Activated CD4-positive, alpha-beta T cell treated with anti-CD3 and anti-CD28 coated beads, Interleukin-2, amount 10 ng/mL, durations not matched to agents 24 days and 14 days (primary cell): ENCODE results near the gene RFFL. TPM values are rescaled to one million over a fixed set of nuclear protein-coding genes. Genes with fewer than 3 reads are reported as not detected.

Source experiments
- DNase-seq: peaks from one replicate; pipeline ENCODE4 v3.0.0; 2022
- H3K27ac Mint-ChIP-seq: one replicate; pipeline ENCODE4 v1.8.0; 2022; ENCODE audit warnings: mild to moderate bottlenecking, mixed read lengths
- H3K27me3 Mint-ChIP-seq: one replicate; pipeline ENCODE4 v1.8.0; 2022; ENCODE audit warnings: mixed read lengths
- H3K36me3 Mint-ChIP-seq: one replicate; pipeline ENCODE4 v1.8.0; 2022; ENCODE audit warnings: low read depth, mild to moderate bottlenecking, mixed read lengths
- H3K4me1 Mint-ChIP-seq: one replicate; pipeline ENCODE4 v1.8.0; 2021; ENCODE audit warnings: mixed read lengths
- H3K4me3 Mint-ChIP-seq: one replicate; pipeline ENCODE4 v1.8.0; 2022; ENCODE audit warnings: mild to moderate bottlenecking, moderate library complexity, mixed read lengths
- H3K9me3 Mint-ChIP-seq: one replicate; pipeline ENCODE4 v1.8.0; 2021; ENCODE audit warnings: mixed read lengths
- intact Hi-C: fragments of 100-400 bp; cut with micrococcal nuclease; formaldehyde crosslinking; loops from one replicate; pipeline ENCODE4 v1.15.1; 2023
- total RNA-seq: library from RNA; stranded (reverse); gene quantifications from 2 replicates; pipeline ENCODE4 v1.2.3, GENCODE V29; 2022

RFFL gene
- total RNA-seq, 1 donor from 2014 or later: 23.5 TPM

DNA sequence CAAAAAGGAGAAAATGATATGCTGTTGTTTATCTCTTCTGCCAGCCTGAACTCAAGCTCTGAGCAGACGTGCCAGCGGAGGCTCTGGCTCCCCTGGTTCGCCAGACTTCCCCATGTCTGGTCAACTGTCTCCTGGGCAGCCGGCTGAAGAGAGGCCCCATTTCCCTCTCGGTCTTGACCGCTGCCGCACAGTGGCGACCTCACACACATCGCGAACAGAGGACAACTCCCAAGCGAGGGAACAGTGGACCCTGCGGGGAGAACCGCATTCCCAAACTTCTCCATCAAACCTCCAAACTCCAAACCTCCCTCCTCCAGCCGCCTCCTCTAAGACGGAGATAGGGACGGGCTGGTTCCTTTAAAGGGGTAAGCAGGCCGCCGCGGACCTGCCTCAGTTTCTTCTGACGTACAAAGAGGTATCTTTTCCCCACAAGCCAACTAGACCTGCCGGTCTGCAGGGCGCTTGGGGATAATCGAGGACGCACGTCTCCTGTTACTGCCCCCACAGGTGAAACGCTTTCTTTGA is 24.9 kb upstream of the RFFL start:
- intact Hi-C loops: loop anchor here (1.0 to 10.0 kb wide), 3 partner anchors 25 to 704 kb away; partner anchors contain the start of gene RFFL
- H3K4me1 Mint-ChIP-seq: peaks cover 44% of the 10 kb centered on the region
- H3K27me3 Mint-ChIP-seq: no peaks in the 10 kb centered on the region
- peak; percentile 78 for DNase-seq
- peaks cover 2% of the 10 kb centered on the region for H3K36me3 Mint-ChIP-seq
- no peaks in the 10 kb centered on the region for H3K9me3 Mint-ChIP-seq
- peak overlapping the region; percentile 95 for H3K4me3 Mint-ChIP-seq
- peak overlapping the region; percentile 96 for H3K27ac Mint-ChIP-seq

DNA sequence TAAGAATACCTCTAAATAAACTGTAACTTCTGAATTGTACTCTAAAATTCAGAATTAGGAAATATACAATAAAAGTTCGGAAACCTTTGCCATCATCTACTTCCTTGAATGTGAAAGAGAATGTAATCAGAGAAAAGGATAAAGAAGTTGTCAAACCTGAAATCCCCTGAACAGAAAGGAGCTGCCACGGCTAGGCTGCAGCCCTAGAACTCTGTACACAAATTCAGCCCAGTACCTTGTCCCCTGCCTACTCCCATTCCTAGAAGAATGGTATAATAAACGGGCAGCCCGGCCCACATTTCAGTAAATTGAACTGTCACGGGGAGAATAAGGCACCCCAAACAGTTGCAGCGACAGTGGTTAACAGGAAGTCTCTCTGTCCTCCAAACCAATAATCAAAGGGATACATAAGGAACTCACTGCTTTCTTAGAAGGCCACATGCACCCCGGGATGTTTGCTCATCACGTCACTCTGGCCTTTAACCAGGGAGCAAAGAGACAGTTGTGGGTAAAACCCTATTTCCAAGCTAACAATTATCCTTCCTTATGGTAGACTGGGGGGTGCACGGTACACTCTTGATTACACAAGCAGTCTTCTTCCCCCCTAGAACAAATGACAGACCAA is 24.3 kb upstream of the RFFL start:
- peaks cover 2% of the 10 kb centered on the region for H3K36me3 Mint-ChIP-seq
- intact Hi-C loops: loop anchor here (1.0 to 10.0 kb wide), 3 partner anchors 25 to 703 kb away; partner anchors contain the start of gene RFFL
- H3K4me3 Mint-ChIP-seq: peak overlapping the region; percentile 95
- H3K27me3 Mint-ChIP-seq: no peaks in the 10 kb centered on the region
- peak; percentile 82 for DNase-seq
- peaks cover 50% of the 10 kb centered on the region for H3K4me1 Mint-ChIP-seq
- peak overlapping the region; percentile 96 for H3K27ac Mint-ChIP-seq
- no peaks in the 10 kb centered on the region for H3K9me3 Mint-ChIP-seq

DNA sequence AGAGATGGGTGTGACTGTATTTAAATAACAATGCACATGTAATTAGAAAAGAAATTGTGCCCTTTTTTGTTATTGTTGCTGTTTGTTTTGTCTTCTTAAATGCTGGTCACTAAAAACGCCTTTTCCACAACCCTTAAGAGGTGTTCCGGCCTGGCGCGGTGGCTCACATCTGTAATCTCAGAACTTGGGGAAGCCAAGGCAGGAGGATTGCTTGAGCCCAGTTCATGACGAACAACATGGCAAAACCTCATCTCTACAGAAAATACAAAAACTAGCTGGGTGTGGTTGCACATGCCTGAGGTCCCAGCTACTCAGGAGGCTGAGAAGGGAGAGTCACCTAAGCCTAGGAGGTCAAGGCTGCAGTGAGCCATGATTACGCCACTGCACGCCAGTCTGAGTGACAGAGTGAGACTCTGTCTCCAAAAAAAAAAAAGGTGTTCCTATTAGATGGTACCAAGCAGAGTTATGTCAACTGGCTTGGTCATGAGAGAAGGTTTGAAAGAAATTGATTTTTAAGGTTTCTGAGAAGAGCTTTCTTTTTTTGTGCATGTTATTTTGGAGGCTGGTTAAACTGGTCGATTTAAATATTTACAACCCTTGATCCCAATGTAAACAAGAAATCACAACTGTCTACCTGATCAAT is 23.5 kb upstream of the RFFL start:
- DNase-seq: no peak
- H3K27ac Mint-ChIP-seq: peak overlapping the region; percentile 96
- H3K36me3 Mint-ChIP-seq: peaks cover 2% of the 10 kb centered on the region
- H3K27me3 Mint-ChIP-seq: no peaks in the 10 kb centered on the region
- intact Hi-C loops: loop anchor here (10.0 kb wide), 1 partner anchor 702 kb away; no protein-coding TSS in a partner anchor
- H3K4me3 Mint-ChIP-seq: peak overlapping the region; percentile 95
- H3K4me1 Mint-ChIP-seq: peaks cover 57% of the 10 kb centered on the region
- H3K9me3 Mint-ChIP-seq: no peaks in the 10 kb centered on the region

DNA sequence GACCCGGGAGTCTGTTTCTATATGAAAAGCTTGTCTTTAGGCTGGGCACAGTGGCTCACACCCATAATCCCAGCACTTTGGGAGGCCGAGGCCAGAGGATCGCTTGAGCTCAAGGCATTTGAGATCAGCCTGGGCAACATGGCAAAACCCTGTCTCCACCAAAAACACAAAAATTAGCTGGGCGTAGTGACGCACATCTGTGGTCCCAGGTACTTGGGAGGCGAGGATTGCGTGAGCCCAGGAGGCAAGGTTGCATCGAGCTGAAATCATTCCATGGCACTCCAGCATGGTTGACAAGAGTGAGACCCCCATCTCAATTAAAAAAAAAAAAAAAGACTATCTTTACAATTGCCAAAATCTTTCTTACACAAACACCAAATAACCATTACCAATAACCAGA is 22.7 kb upstream of the RFFL start:
- intact Hi-C loops: loop anchor here (10.0 kb wide), 1 partner anchor 701 kb away; no protein-coding TSS in a partner anchor
- Mint-ChIP-seq H3K4me3 (peak overlapping the region; percentile 4), H3K9me3 (no peaks in the 10 kb centered on the region), H3K4me1 (peaks cover 62% of the 10 kb centered on the region), H3K27me3 (no peaks in the 10 kb centered on the region), H3K36me3 (peaks cover 2% of the 10 kb centered on the region), H3K27ac (no peak overlapping the region)
- no peak for DNase-seq

DNA sequence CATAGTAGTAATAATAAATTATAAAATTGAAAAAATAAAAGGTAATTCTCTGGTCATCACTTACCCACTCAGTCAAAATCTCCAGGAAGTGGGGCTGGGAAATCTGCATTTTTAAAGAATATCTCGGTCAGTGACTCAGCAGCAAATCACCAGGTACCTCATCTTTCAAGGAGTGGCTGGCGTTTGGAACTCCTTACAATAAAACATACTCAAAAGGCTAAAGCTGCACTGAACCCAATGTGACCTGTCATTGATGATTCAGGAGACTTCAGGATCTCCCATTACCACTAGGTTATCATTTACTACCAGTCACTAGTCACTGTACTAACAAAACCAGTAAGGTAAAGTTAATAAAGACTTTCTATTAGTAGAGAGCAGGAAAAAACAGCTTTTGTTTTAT is 21.5 kb upstream of the RFFL start:
- H3K27ac Mint-ChIP-seq: no peak overlapping the region
- peaks cover 6% of the 10 kb centered on the region for H3K36me3 Mint-ChIP-seq
- H3K9me3 Mint-ChIP-seq: no peaks in the 10 kb centered on the region
- peaks cover 70% of the 10 kb centered on the region for H3K4me1 Mint-ChIP-seq
- DNase-seq: no peak
- intact Hi-C loops: loop anchor here (10.0 kb wide), 1 partner anchor 700 kb away; no protein-coding TSS in a partner anchor
- H3K4me3 Mint-ChIP-seq: no peak overlapping the region
- no peaks in the 10 kb centered on the region for H3K27me3 Mint-ChIP-seq

DNA sequence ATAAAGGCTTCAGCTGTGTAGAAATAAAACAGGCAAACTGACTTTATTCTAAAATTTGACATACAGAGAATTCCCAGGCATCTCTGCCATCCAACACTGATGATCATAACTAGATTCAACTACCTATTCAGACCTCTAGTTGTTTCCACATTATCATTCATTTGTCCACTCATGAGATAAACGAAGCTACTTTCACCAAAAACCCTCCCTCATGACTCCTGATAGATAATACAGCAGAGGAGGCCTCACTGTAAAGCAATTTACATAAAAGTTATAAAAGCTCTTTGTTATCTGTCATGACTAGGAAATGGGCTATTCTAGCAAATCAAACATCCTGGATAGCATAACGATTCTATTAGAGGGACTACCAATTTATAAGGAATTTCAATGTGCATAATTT is 19.6 kb upstream of the RFFL start:
- H3K27ac Mint-ChIP-seq: no peak overlapping the region

DNA sequence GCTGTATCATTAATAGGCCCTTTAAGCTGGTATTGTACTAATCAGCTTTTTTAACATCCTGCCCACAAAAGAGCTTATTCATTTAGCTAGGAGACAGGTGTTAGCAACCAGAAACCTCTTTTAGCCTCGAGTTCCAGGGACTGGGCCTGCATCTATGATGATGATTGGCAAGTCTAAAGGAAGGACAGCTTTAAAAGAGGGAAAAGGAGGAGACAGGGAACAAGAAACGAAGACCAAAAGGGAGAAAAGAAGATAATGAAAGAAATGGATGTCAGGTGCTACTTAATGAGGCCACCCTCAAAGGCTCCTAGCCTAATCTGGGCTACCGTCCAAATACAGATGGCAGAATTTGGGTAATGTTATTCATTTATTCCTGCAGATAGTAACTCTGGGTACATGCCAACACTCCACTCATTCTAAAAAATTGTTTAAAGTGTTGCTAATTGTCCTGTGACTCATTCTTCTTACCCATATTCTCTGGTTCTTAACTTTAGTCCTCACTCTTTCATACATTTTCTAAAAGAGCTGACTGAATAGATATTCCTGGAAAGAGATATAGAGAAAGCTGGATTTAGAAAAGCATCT is 18.7 kb upstream of the RFFL start:
- DNase-seq: no peak
- intact Hi-C loops: loop anchor here (1.0 to 10.0 kb wide), 2 partner anchors 8 to 697 kb away; no protein-coding TSS in a partner anchor
- Mint-ChIP-seq H3K4me1 (peaks cover 67% of the 10 kb centered on the region), H3K36me3 (peaks cover 18% of the 10 kb centered on the region), H3K9me3 (no peaks in the 10 kb centered on the region), H3K27ac (peak overlapping the region; percentile 94), H3K4me3 (peak overlapping the region; percentile 49), H3K27me3 (no peaks in the 10 kb centered on the region)

More for the DNA sequence above, 19.6 kb upstream of the RFFL start:
- H3K27me3 Mint-ChIP-seq: no peaks in the 10 kb centered on the region
- H3K4me3 Mint-ChIP-seq: no peak overlapping the region
- no peak for DNase-seq
- peaks cover 16% of the 10 kb centered on the region for H3K36me3 Mint-ChIP-seq
- peaks cover 68% of the 10 kb centered on the region for H3K4me1 Mint-ChIP-seq
- no peaks in the 10 kb centered on the region for H3K9me3 Mint-ChIP-seq
- intact Hi-C loops: loop anchor here (10.0 kb wide), 1 partner anchor 698 kb away; no protein-coding TSS in a partner anchor

DNA sequence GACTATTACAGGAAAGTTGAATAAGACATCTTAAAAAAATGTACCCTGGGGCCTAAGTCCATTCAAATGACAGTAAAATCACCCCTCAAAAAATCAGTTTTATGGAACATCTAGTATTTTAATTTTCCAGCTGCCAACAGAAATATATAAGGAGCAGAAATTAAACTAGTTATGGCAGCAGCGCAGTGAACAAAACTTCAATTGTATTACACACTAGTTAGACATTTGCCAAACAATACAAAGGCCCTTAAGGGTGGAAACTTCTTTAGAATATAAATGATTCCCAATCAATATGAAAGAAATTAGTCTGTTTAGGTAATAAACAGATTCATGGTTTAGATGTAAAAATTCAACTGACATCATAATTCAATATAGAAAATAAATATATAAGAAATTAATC is 18.1 kb upstream of the RFFL start:
- no peak overlapping the region for H3K4me3 Mint-ChIP-seq
- intact Hi-C loops: loop anchor here (1.0 to 10.0 kb wide), 2 partner anchors 7 to 697 kb away; no protein-coding TSS in a partner anchor

DNA sequence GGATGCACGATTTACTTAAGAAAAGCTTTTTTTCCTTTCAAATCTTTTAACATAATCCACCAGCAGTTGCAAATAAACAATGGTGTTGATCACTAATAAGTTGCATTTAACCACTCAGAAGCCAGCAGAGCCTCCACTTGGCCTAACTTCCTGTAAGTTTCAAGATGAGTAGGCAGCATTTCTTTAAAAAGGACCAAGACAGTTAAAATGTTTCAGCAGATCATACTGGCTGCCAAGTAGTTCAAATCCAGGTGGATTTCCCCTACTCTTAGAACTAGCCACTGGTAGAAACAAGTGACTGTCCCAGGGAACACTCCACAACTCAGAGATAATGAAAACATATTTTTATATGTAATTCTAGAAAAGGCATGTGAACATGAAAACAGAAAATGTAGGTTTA is 17.0 kb upstream of the RFFL start:
- intact Hi-C loops: loop anchor here (1.0 to 10.0 kb wide), 2 partner anchors 17 to 696 kb away; partner anchors contain the start of gene RFFL

More for the DNA sequence above, 18.1 kb upstream of the RFFL start:
- Mint-ChIP-seq H3K36me3 (peaks cover 18% of the 10 kb centered on the region), H3K4me1 (peaks cover 64% of the 10 kb centered on the region), H3K27ac (peak overlapping the region; percentile 66), H3K27me3 (no peaks in the 10 kb centered on the region), H3K9me3 (no peaks in the 10 kb centered on the region)
- no peak for DNase-seq

DNA sequence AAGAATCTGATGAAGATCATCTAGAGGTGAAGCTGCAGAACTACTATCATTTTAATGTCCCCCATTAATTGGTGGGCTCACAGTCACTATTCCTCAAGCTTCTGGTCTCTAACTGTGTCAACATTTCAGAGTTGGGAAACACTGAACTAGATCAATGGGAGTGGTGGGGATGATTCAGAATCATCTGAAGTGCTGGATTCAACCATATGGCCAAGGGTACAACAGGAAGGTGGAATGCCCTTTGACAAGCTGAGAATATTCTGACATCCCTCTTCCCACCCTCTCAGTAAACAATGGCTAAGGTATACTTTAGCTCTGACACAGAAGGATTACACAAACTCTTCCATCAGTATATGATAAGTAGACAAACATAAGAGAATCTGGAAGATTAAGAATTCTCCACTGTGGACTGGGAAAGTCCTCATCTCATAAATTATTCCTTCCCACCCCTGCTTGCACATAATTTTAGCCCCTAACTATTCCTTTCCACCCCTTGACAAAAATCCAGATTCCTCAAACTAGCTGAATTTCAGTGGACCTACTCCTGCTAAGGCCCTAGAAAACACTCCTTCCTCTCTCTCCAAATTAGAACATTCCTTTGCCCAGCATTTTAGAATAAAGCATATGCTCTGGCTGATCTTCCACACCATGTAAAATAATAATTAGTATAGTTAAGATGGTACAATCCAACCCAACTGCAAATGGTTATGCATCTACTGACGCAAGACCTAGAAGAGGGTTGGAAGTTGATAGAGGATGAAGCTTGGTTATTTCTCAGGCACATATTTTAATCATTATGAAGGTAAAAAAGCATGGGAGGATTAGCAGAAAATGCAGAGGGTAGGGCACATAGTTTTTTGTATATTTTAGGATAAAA is 16.3 kb upstream of the RFFL start:
- Mint-ChIP-seq H3K27ac (peak overlapping the region; percentile 40), H3K9me3 (no peaks in the 10 kb centered on the region), H3K36me3 (peaks cover 16% of the 10 kb centered on the region), H3K4me1 (peaks cover 59% of the 10 kb centered on the region), H3K27me3 (no peaks in the 10 kb centered on the region), H3K4me3 (peak overlapping the region; percentile 36)
- no peak for DNase-seq
- intact Hi-C loops: loop anchor here (1.0 to 10.0 kb wide), 2 partner anchors 16 to 695 kb away; partner anchors contain the start of gene RFFL

More for the DNA sequence above, 17.0 kb upstream of the RFFL start:
- peaks cover 18% of the 10 kb centered on the region for H3K36me3 Mint-ChIP-seq
- no peaks in the 10 kb centered on the region for H3K9me3 Mint-ChIP-seq
- peaks cover 59% of the 10 kb centered on the region for H3K4me1 Mint-ChIP-seq
- peak; percentile 73 for DNase-seq
- no peaks in the 10 kb centered on the region for H3K27me3 Mint-ChIP-seq
- peak overlapping the region; percentile 36 for H3K4me3 Mint-ChIP-seq
- H3K27ac Mint-ChIP-seq: peak overlapping the region; percentile 80

DNA sequence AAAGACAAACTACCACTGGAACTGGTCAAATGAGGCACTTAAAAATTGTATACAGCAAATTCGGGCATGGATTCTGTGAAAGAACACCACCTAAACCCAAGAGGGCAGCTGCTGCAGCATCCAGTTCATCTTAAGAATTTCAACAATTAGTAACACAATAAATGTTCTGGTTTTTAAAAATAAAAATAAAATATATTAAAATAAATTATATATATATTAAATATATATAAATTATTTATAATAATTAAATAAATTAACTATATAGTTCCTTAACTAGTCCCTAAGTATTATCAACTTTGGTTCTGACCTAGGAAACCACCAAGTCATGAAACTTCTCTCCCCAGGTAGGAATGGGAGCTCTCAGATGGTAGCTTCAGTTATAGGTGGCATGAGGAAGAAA is 13.4 kb upstream of the RFFL start:
- intact Hi-C loops: no loop called here
- Mint-ChIP-seq H3K27me3 (no peaks in the 10 kb centered on the region), H3K27ac (no peak overlapping the region), H3K4me3 (no peak overlapping the region), H3K36me3 (peaks cover 19% of the 10 kb centered on the region), H3K9me3 (no peaks in the 10 kb centered on the region), H3K4me1 (peaks cover 69% of the 10 kb centered on the region)
- DNase-seq: no peak

DNA sequence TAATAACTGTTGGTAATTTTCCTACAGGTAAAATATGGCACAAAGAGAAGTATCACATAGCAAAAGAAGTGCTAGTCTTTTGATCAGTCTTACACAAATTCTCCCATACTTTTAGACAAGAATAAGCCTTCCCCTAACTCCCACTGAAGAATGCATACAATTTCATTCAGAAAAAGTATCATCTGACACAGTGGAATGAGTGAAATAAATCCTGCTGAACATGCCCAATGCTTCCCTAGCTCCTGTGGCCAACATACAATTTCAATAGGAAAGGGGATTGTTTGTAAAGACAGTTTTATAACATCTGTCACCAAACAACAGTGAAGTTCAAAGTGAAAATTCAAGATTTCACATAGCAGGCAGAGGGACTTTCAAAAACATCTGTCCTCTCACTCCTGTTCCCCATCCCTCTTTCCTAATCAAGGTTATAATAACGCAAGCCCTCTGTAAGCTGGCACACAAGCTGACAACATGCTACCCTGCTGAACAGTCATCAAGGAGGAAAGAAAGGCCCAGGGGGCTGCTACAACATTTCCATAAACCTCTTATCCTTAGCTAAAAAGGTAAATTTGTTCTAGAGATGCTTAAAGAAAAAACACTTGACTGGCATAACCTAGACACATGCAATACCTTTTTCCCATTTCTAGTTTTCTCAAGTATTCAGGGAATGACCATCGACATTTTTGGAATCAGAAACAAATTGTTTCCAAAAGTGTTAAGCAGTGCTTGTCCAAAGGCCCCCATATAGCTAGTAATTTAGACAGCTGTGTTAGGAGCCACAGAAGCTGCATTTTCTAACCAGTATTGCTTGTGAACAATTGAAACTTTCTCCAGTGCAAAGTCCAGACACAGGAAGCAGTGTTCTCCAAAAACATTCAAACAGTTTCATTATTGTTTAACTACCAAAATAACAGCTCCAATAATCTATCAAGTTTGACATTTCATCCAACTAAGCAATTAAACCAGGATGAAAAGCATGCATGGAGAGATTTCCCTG is 11.5 kb upstream of the RFFL start:
- Mint-ChIP-seq H3K36me3 (peaks cover 21% of the 10 kb centered on the region), H3K4me1 (peaks cover 54% of the 10 kb centered on the region), H3K9me3 (no peaks in the 10 kb centered on the region), H3K4me3 (peak overlapping the region; percentile 66), H3K27me3 (no peaks in the 10 kb centered on the region), H3K27ac (peak overlapping the region; percentile 76)
- intact Hi-C loops: loop anchor here (1.0 kb wide), 1 partner anchor 7 kb away; no protein-coding TSS in a partner anchor
- no peak for DNase-seq
